Measurements from ENCODE around the gene PLAAT5.

DNA sequence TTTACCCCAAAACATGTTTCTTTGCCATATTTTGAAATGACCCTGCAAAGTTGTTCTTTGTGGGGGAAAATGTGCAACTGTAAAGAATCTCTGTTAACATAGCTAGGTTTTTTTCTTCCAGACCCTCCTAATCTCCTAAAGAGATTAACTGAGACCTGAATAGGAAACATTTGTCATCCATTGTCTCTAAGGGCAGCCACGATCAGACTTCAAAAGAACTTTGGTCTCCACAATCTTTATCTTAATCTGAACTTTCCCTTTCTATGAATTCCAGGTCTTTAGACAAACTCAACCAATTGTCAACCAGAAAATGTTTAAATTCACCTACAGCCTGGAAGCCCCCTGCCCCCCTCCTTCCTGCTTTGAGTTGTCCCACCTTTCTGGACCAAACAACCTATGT is 10.3 kb upstream of the PLAAT5 start:
- TF ChIP-seq, protein P1, sequence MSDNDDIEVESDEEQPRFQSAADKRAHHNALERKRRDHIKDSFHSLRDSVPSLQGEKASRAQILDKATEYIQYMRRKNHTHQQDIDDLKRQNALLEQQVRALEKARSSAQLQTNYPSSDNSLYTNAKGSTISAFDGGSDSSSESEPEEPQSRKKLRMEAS (IDR thresholded peaks at IDR 0.05), result no peak
- TF ChIP-seq POLR2A (IDR thresholded peaks at IDR 0.05; ENCODE audit: control extremely low read depth in 1 of 2, low read depth in 2 of 2, low read length in 2 of 2) (no peak), RAD21 (IDR thresholded peaks at IDR 0.05 in 1 of 2, conservative IDR thresholded peaks at IDR 0.05 in 1 of 2; ENCODE audit: low read depth in 2 of 2, low read length in 2 of 2) (no peak), POU5F1 (IDR thresholded peaks at IDR 0.05; ENCODE audit: low read depth, low read length) (no peak), RFX5 (IDR thresholded peaks at IDR 0.05; ENCODE audit: borderline replicate concordance, low read depth, low read length) (no peak), CTCF (IDR thresholded peaks at IDR 0.05; ENCODE audit: control extremely low read depth in 1 of 3, insufficient read depth in 1 of 3, low read depth in 1 of 3, low read length in 3 of 3) (no peak), EZH2 (IDR thresholded peaks at IDR 0.05; ENCODE audit: low read depth, low read length, severe bottlenecking) (no peak), POLR2AphosphoS5 (IDR thresholded peaks at IDR 0.05; ENCODE audit: low read depth, low read length) (no peak), JUND (IDR thresholded peaks at IDR 0.05; ENCODE audit: low read length) (no peak), YY1 (IDR thresholded peaks at IDR 0.05; ENCODE audit: low read depth, low read length) (no peak), SP1 (IDR thresholded peaks at IDR 0.05; ENCODE audit: low read depth, low read length) (no peak), SIN3A (conservative IDR thresholded peaks at IDR 0.05 in 1 of 2, IDR thresholded peaks at IDR 0.05 in 1 of 2; ENCODE audit: low read depth in 1 of 2, low read length in 2 of 2) (no peak)
